IMR-90 (cell line): ENCODE measurements around the gene GNAS.

Source experiments
- BHLHE40 ChIP-seq: fragments of 150-350 bp; IDR thresholded peaks from 2 replicates; pipeline ENCODE4 v1.6.1; 2016; ENCODE audit warnings: mild to moderate bottlenecking, low read depth, low read length
- MAZ ChIP-seq: IDR thresholded peaks from 2 replicates; pipeline ENCODE4 v1.6.1; 2012; ENCODE audit warnings: low read depth, mild to moderate bottlenecking, low read length, improper control_type of control experiment, moderate library complexity, borderline replicate concordance
- POLR2A ChIP-seq: IDR thresholded peaks from 2 replicates; pipeline ENCODE4 v1.6.1; 2012; ENCODE audit warnings: mild to moderate bottlenecking, low read depth, low read length
- RAD21 ChIP-seq: IDR thresholded peaks from 2 replicates; pipeline ENCODE4 v1.6.1; 2012; ENCODE audit warnings: low read length, improper control_type of control experiment
- RCOR1 ChIP-seq: IDR thresholded peaks from 2 replicates; pipeline ENCODE4 v1.6.1; 2012; ENCODE audit warnings: mild to moderate bottlenecking, low read length, improper control_type of control experiment; ENCODE audit not compliant: insufficient replicate concordance
- RFX5 ChIP-seq: IDR thresholded peaks from 2 replicates; pipeline ENCODE4 v1.8.0; 2012; ENCODE audit warnings: low read depth, mild to moderate bottlenecking, low read length, moderate library complexity
- TF ChIP-seq, protein P1 (sequence below): conservative IDR thresholded peaks from 2 replicates; pipeline ENCODE4 v1.5.1; 2012; ENCODE audit warnings: mild to moderate bottlenecking, low read depth, low read length, improper control_type of control experiment
- TF ChIP-seq, protein P2 (sequence below): fragments of 150-350 bp; IDR thresholded peaks from 2 replicates; pipeline ENCODE4 v1.6.1; 2017; ENCODE audit warnings: mild to moderate bottlenecking, antibody characterized with exemption, low read length, low read depth

DNA sequence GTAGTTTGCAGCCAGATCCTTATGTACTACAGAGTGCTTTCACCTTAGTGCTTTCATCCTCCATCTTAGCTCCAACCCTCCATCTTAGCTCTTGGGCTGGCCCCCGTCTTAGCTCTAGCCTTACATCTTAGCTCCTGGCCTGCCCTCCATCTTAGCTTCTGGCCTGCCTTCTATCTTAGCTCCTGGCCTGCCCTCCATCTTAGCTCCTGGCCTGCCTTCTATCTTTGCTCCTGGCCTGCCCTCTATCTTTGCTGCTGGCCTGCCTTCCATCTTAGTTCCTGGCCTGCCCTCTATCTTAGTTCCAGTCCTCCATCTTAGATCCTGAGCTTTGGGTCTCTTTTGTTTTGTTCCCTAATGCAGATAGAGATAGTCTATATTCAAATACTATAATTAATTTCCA, 22.0 kb downstream of the GNAS start:
- TF ChIP-seq, protein P1, sequence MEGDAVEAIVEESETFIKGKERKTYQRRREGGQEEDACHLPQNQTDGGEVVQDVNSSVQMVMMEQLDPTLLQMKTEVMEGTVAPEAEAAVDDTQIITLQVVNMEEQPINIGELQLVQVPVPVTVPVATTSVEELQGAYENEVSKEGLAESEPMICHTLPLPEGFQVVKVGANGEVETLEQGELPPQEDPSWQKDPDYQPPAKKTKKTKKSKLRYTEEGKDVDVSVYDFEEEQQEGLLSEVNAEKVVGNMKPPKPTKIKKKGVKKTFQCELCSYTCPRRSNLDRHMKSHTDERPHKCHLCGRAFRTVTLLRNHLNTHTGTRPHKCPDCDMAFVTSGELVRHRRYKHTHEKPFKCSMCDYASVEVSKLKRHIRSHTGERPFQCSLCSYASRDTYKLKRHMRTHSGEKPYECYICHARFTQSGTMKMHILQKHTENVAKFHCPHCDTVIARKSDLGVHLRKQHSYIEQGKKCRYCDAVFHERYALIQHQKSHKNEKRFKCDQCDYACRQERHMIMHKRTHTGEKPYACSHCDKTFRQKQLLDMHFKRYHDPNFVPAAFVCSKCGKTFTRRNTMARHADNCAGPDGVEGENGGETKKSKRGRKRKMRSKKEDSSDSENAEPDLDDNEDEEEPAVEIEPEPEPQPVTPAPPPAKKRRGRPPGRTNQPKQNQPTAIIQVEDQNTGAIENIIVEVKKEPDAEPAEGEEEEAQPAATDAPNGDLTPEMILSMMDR = no peak
- TF ChIP-seq POLR2A (no peak), BHLHE40 (no peak), RCOR1 (no peak), MAZ (no peak), RAD21 (no peak), RFX5 (no peak)
- TF ChIP-seq, protein P2, sequence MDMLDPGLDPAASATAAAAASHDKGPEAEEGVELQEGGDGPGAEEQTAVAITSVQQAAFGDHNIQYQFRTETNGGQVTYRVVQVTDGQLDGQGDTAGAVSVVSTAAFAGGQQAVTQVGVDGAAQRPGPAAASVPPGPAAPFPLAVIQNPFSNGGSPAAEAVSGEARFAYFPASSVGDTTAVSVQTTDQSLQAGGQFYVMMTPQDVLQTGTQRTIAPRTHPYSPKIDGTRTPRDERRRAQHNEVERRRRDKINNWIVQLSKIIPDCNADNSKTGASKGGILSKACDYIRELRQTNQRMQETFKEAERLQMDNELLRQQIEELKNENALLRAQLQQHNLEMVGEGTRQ = no peak
